AML-193 (cell line): Measurements from ENCODE around the gene ANKS6.

Source experiments
- DNase-seq, 2 experiments: peaks; one replicate each; lab custom pipeline; 2025; lab: John Stamatoyannopoulos, UW

Gene ANKS6

DNA sequence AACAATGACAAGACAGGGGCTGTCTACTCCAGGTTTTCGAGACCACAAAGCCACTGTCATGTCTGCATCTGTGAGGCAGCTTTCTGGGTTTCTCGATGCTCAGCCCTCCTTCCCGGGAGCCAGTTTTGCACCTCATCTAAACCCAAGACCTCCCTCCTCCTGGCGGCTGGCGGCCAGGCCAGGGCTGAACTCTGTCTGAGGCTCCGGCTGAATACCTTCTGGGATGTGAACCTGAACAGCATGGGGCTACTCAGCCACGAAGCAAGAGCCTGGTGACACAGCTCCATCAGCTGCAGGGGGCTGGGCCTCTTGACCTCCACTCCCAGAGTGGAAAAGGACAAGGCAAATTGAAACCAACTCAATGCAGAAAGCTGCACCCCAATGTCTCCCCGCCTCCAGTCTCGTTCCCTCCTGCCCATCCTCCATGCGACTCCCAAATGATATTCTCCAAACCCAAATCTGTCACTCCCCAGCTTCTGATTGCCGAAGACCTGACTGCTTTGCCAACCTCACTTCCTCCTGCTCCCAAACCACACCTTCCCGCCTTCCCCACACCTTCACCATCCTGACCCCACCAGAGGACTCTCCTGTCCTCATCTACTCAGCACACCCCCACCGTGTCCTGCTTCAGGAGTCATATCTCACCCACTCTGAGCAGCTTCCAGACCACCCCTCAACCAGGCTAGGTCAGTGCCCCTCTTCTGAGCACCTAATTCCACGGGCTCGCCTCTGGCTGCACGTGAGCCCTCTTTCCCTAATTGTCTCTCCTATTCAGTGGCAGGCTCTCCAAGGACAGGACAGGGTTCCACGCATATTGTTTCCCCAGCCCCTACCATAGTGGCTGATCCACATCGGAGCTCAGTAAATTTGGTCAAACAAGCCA lies 4.5 kb downstream of the ANKS6 start:
- DNase-seq = no peak

DNA sequence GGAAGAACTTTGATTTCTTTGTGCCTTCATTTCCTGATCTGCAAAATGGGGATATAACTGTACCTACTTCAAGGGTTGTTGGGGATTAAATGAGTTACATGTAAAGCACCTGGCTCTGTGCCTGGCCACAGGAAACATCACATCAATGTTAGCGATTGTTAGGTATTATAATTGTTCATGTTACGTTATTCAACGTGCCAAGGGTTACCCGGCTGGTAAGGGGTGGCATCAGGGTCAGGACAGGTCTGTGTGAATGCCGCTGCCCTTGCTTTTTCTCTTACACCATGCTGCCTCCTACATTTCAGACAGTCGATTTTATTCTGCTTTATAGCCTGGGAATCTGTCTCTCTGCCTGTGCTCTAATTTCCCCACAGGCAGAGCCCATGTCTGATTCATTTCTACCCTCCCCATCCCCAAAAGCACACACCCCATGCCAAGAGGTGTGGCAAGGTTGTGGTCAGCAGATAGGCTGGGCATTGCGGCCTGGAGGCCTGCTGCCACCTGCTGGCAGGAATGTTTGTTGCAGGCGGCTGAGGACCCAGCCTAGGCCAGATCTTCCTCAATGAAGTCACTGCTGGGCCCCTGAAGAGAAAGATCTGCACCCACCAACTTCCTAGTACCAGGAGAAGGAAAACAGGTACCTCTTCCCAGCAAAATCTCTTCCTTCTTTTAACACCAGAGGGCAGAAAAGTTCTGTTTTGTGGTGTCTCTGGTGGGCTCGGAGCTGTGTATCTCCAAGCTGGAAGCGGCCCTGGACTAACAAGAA lies 5.3 kb downstream of the ANKS6 start:
- peak; percentile 38 to 47 for DNase-seq

DNA sequence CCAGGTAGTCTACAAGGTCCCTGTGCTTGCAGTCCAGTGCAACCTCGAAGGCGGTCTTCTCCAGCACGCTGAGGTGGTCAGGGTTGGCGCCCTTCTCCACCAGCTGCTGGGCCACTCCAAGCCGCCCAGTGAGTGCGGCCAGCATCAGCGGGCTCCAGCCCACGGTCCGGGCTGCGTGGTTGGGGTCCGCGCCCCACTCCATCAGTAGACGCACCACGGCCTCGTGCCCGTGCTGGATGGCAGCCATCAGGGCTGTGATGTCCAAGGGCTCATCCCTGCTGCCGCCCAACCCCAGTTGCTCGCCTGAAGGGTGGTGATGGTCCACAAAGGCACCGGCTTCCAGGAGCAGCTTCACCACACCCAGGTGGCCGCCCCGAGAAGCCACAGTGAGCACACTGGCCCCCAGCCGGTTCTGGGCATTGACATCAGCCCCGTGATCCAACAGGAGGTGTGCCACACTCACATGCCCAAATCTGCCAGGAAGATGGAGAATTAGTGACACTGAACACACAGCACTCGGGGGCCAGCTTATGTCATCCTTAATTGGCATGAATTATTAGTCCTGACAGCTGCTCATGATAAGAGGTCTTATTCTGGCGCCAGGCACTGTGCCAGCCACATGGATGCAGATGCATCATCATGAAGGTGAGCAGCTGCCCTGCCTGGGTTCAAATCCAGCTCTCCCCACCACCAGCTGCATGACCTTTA lies 6.1 kb downstream of the ANKS6 start:
- no peak for DNase-seq

DNA sequence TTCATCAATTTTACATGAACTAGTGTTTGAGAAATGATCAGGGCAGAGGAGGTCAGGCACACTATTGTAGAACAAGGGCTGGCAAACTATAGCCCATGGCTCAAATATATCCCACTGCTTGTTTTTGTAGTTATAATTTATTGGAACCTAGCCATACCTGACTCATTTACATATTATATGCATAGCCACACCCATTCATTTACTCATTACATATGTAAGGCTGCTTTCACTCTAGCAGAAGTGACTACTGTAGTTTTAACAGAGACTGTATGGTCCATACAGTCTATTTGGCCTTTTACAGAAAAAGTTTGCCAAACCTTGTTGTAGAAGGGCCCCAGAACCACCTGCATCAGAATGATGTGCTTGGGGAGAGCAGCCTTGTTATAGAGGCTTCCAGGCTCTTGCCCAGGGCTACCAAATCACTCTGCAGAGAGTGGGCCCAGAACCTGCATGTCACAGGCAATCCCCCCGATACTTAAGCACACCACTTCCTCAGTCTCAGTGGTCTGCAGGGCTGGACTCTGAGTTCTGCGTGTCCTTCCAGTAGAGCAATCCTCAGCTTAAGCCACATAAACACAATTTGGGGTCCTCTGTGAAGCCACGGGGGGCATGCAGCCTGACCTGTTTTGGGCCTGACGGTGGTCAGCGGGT lies 6.7 kb downstream of the ANKS6 start:
- no peak for DNase-seq

DNA sequence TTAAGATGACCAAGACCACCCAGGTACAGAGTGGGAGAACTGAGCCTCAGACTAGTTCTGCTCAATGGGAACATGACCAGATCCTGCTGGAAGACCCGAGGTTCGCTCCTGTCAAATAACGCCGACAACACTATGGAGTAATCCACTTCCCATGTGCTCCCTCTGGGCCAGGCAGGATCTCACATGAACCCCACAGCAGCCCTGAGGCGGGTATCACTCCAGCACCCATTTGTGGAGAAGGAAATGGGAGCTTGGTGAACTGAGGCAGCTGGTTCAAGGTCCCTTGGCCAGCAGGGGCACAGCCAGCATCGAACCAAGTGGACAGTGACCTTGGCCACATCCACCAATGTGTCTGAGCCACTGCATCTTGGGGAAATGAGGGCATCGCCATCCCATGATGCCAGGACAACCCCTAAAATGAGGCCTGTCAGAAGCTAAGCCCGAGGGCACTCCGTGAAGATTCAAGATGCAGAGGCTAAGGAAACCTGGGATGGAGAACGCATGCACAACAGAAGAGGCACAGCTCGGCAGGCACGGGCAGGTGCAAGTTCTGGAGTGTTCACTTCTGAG lies 8.5 kb downstream of the ANKS6 start:
- DNase-seq = no peak

DNA sequence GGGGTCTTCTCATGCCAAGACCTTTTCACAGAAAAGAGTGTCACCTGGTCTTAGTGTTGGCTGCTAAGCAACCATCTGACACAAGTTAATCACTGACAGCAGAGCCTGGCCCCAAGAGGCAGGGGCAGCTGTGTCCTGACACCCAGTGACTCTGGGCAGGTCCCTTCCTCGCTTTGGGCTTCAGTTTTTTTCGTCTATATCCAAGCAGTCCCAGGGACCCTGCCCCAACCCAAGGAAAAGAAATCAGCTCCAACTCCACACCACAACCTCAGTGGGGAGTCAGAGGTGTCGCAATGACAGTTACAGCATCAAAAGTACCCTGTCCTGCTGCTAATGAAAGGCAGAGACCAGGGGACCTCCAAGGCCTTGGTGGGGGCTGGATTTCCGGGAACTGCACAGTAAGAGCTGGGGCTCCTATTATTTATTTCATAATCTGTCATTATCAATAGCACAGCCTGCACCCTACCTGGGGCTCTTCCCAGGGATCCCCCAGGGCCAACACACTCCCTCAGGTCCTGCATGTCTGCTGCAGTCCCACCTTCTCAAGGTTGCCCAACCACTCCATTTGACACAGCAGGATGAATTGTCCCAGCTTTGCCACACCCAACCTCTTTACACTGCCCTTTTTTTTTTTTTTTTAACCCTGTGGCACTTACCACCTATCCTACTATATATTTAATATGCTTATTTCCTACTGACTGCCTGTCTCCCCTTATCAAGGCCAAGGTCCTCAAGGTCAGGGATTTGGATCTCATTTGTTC lies 9.4 kb downstream of the ANKS6 start:
- no peak for DNase-seq

DNA sequence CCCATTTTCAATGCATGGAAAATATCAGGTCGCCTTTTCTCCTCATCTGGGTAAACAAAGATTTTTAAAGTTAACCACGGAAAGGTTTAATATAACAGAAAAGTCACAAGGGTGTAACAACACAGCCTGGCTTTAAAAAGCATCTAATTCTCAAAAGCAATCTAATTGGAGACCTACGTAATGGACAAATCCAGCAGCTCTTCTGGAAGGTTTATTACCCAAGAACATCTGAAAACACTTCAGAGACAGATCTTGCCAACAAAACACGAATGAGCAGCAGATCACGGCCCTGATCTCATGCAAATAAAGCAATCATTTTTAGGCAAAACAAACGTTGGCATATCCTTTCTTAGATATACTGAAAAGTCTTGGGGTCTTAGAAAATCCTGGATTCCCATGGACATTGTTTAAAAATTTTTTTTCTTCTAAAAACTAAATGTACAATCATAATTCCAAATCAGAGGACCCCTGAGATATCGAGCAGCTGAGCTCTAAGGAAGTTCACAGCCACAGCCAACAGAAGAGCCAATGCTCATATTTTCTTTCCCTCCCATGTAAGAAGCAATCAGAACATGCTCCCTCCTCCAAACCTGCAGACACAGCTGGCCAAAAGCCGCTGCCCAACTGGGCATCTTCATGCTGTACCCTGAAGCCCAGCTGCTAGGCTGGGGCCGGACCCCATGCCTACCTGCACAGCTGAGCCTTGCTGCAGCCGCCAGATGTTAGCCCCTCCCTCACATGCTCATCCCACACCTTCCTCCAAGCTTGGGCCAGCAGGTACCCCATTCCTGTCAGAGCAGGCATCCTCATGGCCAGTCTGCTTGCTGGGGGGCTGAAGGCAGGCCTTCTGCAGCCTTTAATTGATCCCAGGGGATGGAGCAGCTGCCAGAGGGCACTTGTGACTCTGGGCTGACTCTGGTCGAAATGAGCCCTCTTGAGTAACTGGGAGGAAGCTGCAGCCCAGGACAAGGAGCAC lies 11.2 kb downstream of the ANKS6 start:
- no peak for DNase-seq

DNA sequence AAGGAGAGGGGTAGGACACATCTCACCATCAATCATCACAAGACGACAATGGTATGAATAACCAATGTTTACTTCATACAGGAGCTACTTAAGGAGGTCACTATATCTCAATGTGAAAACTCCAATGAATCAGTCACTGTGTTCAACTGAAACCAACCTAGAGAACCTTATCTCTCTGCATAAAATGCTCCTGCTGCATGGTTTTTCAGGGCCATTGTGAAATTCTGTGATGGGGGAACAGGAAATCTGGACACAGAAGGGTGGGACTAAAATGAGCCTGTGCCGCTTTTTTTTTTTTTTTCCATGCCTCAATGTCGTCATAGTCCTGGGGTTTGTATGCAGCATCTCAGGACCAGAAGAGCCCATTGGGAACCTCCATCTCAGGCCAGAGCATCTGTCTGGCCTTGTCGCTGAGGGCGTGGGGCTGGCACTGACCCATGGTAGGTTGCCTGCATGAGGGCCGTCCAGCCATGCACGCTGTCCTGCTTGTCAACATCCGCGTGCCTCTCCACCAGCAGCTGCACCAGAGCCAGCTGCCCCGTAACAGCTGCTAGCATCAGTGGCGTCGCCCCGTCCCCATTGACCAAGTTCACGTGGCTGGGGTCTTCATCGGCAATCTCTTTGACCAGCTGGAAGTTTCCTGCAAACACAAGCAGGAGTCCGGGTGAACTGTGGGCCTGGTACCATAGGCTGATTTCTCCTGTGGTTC lies 12.7 kb downstream of the ANKS6 start:
- no peak for DNase-seq

DNA sequence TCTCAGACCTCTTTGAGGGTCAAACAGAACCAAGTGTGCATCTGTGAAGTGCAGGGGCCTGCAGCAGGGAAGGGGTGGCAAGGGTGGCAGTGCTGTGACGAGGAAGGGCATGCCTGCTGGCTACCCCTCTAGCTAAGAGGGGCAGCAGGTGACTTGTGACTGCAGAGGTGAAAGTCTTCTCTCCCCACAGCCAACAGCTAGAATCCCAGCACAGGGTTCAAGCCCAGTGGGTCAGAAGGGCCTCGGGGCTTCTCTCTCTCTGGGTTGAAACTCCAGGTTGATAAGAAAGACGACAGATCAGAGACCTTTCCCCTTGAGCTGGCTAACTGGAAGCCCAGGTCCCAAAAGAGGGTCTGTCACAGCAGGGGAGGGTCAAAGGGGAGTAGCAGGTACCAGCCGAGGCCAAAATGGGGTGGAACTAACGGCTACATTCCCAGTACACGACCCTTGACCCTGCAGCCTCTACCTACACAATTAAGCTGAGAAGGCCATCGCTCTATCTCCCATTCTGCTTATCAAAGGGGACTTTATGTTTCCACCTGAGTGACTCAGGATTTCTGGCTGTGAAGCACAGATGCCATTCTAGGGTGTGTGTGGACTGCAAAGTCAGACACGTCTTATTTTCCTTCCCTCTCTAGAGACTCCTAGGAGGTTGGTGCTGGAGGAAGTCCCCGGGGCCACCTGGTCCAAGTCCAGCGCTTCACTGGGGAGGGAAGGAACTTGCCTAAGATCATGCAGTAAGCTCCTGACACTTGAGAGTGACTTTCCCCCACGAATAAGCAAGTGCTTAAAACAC lies 14.6 kb downstream of the ANKS6 start:
- no peak for DNase-seq

DNA sequence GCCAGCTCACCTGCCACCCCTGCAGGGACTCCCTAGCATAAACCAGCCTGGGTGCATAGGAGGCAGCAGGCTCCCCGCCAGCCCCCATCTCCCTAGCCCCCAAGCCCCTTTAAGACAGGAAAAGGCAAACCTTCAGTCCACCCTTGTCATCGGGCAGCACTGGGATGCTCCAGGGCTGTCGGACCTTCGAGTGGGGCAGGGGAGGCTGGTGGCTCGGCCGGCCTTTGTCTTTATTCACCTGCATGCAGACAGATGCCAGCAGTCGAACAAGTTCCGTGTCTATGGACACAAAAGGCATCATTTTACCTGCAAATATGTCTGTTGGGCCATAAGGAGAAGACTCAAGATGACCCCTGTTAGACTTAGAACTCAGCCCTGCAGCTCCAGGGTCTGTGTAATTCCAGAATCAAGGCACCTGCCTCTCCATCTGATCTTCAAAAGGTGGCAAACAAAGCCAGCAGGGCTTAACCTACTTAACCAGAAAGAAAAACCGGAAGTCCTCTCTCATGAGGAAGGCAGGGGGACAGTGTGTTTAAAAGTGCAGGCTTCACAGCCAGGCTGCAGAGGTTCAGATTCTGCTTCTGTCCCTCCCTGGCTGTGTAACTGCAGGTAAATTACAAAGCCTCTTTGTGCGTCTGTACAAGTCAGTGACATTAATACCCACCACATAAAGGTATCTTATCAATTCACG lies 16.2 kb downstream of the ANKS6 start:
- no peak for DNase-seq

DNA sequence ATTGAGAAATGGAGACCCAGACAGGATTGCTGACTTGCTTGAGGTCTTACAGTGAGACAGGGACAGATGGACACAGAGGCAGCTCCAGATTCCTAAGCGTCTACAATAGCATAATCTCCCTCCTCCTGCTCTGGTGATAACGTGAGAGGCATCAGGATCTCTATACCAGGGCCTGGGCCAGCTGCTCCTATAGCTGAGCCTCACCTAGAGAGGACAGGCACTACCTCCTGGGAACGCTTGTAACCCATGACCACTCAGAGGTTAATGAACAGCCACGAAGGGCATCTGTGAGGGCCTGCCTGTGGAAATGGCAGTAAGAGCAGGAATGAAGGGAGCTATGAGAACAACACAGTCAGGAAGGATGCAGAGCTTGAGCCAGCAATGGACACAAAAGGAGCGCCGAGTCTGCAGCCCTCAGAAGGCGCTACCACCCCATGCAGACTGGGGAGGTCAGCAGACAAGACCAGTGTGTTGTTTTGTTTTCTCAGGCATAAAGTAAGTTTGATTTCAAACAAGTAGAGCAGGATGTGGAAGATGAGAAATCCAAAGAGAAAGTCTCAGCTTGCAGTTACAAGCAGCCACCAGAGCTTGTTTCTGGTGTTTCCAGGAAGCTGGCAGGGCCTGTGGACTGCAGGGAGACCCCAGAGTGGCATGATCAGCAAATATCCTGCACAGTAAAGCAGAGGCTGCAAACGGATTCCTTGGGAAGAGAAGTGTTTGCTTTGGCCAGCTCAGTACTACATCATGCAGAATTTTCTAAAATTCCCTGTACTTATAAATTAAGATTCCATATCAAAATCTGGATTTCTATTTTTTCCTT lies 17.4 kb downstream of the ANKS6 start:
- DNase-seq = no peak

DNA sequence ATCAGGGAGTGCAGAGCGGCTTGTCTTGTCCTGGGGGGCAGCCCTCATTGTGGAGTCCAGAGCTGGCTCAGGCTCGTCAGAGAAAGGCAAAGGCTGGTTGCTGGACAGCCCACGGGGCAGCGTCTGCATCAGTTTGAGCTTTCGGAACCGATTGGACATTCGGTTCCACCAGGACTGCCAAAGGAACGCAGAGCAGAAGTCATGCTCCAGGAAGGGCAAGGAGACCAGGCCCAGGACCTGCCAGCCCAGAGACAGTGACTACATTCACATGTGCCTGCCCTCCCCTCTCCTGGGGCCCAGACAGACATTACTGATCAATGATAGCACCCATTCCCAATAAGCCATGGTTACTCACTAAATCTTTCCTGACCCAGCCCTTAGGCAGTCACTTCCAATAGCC lies 18.1 kb downstream of the ANKS6 start:
- DNase-seq = no peak

DNA sequence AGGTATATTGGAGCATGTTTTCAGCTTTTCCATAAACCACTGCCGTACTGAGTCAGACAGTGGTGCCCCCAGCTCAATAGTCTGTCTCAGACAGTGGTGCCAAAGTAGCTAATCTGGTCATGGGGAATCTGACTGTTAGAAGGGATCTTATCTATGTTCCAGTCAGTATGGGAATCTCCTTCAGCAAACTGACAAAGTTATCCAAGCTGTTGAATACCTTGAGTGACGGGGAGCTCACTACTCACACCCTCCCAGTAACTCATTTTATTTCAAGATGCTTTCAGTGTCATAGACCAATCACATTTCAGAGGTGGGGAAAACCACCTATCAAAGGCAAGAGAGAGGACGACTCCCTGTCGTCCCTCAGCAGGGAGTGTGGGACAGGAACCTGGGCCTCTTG lies 18.7 kb downstream of the ANKS6 start:
- DNase-seq = no peak

DNA sequence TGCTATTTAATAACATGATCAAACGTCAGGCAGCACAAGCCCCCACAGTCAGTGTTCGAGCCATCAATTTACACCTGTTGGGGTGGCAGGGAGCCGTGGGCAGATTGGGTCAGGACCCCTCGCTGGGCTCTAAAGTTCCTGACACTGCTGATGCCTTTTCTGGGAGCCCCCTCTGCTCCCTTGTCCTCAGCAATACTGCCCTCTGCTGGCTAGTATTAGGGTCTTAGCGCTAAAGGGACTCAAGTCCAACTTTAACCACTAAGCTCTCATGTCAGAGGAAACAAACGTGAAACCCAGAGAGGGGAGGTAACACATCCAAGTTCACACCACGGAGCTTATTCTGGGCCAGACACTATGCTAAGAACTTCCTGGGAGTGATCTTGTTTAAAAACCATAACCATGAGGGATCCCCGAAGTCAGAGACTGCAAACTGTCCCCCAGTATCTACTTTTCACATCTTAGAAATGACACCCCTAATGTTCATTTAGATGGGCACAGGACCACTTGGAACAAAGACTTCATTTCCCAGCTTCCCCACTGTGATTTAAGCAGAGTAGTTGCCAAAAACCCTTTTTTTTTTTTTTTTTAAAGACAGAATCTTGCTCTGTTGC lies 20.4 kb downstream of the ANKS6 start:
- DNase-seq = peak; percentile 21 to 49

DNA sequence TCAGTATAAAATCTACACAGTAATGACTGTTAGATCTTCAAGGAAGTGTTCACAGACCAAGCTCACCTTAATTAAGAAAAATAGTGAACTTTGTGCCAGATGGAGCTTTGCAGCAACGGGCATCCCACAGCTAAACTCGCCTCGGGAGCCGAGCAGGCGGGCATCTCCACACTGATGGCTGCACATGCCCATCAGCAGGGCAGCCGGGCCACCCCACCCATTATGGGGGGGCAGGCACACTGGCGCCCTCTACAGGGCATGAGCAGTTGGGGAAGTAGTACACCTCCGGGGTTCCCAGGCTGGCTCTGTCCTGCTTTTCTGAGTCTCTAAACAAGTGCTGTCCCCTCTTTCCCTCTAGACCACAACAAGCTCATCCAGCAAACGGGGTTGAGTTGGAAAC lies 21.6 kb downstream of the ANKS6 start:
- DNase-seq = peak; percentile 2 to 9

DNA sequence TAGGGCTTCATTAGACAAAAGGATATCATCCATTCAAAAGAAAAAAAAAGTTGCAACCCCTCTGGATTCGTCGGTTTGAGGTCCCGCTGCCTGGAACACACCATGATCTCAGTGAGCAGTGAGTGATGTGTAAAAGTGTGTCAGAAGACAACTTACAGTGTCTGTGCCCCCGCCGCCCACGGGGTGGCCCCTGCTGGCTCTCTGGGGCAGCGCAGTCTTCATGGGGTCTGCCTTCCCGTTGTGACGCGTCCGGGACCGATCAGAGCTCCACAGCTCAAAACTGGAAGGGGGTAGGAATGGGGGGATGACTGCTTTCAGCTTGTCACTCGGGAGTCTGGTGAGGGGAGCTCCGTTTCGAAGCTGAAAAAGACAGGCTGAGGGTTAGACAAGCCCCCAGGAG lies 22.6 kb downstream of the ANKS6 start:
- no peak for DNase-seq
